Hematopoietic multipotent progenitor cell (in vitro differentiated cells): ENCODE results near the gene ANKRD23. TPM values are rescaled to one million over a fixed set of nuclear protein-coding genes. Genes with fewer than 3 reads are reported as not detected.
"Not testable (repeated sequence)": the region's sequence is repeated elsewhere in the genome, so short reads cannot be mapped to it uniquely, and the experiment has no call there.

Experiments
- DNase-seq, 3 donors: peaks; one replicate each; pipeline ENCODE4 v3.0.0-alpha.2; 2011 to 2015; ENCODE audit warnings: low read depth in 2 of 3, low spot score in 2 of 3
- total RNA-seq: library from RNA; depleted of rRNA; stranded (reverse); fragments of >200 nt; gene quantifications from one replicate; pipeline ENCODE4 v1.2.3, GENCODE V29; 2012

Gene ANKRD23
- 6.2 TPM for total RNA-seq

DNA sequence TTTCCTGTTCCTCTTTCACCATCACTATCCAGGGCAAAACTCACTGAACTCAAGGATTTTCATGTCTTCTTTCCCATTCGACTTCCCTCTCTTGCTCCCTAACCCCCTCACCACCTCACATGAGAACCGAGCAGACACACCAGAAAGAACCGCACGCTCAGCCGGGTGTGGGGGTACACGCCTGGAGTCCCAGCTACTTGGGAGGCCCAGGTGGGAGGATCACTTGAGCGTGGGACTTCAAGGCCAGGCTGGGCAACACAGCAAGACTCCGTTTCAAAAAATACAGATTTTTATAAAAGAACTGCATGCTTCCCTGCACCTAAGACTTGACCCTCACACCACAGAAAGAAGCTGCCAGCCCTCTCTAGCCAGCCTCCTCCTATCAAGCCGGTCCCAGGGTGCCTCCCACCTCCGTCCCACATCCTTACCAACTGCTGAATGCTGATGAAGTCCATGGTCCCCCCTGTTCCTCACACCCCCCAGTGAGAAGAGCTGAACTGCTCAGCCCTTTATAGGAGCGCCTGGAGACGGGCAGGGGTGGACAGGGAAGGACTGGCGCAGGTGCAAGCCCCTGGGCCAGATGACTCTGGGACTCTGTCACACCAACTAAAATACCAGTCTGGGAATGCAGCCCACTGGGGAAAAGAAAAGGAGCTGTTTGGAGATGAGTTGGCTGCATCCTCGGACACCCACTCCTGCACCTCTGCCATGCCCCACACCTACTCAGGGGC is at the start of gene ANKRD23:
TSS of gene ANKRD23 (minus strand) at position 484 of the 731 bp plus-strand sequence. CDS start at position 455, 29 bp downstream.
- no peak for DNase-seq

DNA sequence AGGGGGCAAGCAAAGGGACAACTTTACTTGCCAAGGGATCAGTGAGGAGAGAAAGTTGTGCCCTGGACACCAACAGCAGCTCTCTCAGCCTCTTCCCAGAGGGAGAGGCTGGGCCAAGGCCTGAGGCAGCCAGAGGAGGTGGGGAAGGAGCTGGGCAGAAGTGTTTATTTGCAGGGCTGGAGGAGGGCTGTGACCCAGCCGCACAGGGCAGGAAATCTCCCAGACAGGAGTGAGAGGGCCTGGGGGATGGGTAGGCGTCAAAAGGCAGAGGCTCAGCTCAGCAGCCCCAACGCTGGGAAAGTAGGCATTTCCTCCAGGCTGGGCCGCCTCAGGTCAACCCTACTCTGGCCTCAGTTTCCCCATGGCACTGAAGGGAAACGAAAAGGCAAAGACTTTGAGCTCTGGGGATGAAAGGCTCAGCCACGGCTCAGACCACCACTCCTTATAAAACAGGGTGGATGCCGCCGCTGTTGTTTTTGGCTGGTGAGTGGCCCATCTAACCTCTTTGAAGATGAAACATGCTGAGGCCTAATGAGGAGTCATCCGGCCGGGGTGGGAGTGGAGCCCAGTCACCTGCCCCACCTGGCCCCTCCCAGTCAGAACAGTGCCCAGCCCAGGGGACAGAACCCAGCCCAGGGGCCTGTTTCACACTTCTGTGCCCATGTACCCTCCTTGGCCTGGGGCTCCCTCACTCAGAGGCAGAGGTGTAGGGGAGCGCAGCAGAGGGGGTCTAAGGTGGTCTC is 47.9 kb upstream of the ANKRD23 start:
- no peak for DNase-seq

DNA sequence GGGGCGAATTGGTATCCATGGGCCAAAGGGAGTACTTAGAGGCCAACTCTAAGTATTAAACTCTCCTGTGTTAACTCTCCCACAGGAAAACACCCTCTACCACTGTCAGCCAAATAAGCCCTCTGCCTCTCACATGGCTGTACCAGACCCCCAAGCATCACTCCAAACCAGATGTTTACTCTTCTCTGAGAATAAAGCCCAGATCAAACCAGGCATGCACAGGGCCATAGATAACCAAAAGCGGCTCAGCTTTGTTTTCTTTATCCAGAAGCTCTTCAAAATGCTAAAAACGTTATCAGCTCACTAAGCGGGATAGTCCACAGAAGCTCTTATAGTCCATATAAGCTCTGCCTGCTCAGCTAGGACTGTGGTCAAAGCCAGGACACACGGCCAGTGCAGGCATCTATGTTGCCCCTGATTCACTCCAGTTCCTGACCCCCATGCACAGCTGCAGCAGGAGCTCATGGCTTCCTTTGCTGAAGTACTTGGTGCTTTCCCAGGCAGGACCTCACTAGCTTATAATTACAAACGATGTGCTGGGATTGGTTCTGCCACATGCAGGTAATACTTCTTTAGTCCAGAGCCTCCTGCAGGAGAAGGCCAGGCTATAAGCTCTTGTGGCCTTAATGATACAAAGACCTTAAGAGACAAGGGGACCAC is 47.0 kb upstream of the ANKRD23 start:
- no peak for DNase-seq

DNA sequence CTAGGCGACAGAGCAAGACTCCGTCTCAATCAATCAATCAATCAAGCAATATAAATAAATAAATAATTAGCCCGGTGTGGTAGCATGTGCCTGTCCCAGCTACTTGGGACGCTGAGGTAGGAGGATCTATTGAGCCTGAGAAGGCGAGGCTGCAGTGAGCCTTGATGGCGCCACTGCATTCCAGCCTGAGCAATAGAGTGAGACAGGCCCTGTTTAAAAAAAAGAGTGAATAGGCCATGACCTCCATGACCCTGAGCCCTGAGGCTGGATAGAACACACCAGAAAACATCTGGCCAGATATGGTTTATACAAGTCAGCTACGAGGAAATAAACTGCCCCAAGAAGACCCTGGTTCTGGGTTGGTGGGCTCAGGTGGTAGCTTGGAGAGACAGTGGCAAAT is 46.4 kb upstream of the ANKRD23 start:
- DNase-seq = no peak

DNA sequence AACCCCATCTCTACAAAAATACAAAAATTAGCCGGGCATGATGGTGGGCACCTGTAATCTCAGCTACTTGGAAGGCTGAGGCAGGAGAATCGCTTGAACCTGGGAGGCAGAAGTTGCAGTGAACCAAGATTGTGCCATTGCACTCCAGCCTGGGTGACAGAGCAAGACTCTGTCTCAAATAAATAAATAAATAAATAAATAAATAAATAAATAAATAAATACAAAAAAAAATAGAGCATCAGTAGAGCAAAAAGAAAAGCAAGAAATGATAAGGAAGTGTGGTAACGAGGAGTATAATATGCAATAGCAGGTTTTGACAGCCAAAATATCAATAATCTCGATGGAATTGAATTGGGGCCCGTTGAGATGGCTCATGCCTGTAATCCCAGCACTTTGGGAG is 45.7 kb upstream of the ANKRD23 start:
- not testable (repeated sequence) for DNase-seq

DNA sequence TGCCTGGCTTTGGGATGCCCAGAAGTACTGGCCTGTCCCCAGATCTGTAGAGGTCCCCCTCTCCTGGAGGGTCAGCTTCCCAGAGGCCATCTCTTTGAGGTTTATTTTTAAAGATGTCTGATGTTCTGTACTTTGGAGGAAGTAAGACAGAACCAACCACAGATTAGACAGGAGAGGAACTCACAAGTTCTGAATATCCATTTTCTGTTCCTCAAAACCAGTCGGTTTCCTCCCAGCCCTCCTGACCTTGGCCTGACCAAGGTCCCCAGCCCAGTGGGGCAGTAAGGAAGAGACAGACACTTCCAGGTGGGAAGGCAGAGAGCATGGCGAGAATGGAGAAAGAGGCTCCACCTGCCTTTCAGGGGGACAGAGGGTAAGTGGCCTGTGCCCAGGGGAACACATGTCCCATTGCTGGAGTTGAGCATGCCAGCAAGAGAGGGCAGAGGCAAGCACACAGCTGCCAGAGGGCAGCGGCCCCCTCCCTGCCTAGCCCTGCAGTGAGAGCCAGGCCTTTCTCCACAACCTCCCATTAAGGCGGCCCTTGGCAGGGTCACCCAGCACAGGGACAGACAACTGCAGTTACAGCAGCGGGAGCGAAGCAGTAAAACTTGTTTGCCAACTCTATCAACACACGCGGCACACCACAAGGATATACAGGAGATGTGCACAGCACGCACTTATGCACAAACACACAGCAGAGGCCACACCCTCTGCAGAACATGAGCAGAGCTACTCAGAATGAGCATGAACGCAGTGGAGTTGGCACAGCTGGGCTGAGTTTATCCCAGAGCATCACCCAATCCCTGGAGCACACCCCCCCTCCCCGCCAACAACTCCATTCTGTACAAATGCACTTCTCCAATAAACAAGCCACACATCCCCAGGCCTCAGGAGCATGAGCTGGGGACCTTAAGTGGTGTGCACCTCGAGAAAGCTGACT is 44.5 kb upstream of the ANKRD23 start:
- no peak for DNase-seq

DNA sequence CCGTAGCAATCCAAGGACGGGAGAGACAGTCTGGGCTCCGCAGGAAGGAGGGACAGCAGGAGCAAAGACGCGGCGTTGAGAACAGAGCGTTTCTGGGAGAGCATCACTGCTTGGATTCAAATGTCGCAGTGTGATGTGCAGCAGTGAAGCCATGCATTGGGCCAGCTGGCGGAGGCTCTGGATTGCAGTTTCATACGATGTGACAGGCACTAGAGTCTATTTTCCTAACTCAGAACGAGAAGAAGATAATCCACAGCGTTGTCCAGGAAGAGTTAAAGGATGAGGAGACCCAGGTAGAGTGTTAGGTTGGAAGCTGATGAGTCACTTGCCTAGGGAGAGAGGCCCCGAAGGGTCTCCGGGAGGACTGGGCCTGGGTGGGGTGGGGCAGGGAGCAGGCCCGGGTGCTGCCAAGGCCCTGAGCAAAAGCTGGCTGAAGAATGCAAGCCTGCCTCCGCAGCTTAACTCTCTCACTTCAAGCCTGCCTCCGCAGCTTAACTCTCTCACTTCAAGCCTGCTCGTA is 43.7 kb upstream of the ANKRD23 start:
- no peak for DNase-seq

DNA sequence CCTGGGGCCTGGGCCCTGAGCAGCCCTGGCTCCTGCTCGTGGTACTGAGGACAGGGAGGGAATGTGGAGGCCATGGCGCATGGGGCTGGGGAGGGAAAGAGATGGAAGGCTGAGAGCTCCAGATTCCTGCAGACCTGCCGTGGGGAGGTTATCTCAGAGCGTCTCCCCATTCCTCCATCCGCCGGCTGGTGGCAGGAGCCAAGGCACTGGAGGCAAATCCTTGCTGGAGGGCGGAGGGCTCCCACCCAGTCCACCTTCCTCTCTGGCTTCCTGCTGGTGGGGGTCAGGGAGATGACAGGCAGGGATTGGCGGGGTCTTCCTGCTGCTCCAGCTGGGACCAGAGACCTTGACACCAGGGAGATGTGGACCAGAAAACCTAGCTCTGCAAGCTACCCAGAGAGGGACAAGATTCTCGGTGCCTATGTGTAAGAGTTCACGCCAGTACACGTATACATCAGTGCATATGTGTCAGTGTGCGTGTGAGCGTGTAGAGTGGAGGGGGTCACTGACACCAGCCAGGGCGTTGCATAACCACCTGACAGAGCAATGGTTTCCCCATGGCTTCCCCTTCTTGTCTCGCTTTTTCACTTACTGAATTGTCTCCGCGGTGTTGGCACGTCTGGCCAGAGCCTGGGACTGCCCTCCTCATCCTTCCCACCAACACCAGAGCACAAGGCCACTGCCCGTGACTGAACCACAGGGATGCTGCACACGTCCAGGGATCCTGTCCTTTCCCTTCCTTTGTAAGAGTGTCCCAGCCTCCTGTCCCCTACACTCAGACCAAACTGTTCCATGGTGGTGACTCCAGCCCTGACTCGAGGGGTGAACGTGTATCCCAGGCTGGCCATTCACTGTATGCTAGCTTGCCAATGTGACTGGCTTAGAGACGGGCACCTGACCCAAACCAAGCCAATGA is 41.9 kb upstream of the ANKRD23 start:
- no peak for DNase-seq

DNA sequence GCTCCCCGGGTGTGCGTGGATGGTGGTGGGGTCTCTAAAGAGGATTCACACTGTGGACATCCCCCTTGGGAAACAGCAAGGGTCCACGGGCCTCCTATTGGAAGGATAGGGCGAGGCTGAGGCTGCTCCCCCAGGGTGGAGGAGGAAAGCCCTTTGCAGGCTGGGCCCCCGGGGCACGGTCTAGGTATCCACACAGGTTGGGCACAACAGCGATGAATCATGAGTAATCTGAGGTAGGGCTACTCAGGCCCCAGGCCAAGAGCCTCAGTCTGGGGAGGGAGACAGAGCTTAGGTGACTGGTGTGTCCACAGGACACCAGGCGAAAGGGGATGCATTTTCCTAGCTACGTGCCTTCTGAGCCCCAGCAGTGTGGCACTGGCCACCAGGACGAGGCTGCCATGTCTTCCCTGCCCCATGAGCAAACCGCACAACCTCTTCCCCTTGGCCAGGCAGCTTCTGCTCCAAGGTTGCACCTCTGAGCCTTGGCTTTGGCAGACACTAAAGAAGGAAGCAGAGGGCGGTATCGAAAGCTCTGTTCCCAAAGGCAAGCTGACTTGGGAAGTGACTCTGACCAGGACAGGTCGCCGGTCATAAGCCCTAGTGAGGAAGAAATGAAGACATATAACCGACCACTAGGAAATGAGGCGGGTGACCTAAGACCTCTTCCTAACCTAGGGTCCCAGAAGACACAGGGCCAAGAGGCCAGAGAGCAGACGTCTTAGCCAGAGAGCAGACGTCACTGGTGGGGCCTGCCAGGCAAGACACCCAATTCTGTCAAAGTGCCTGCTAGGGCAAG is 40.7 kb upstream of the ANKRD23 start:
- no peak for DNase-seq

DNA sequence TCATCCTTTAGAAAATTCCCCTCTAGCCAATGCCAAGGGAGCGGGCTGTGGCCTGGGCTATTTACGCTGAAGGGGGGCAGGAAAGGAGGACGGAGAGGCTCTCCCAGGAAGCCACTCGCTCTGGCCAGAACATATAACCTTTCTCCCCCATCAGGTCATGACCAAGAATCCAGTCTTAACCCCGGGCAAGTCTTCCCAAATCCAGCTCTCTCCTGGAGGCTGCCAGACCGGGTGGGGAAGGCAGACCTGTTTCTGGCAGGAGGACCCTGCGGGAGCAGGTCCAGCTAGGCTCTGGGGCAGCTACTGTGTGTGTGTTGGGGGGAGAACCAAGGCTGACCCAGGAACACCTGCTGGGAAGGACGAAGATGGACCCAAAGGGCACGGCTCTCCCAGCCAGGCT is 39.5 kb upstream of the ANKRD23 start:
- no peak for DNase-seq

DNA sequence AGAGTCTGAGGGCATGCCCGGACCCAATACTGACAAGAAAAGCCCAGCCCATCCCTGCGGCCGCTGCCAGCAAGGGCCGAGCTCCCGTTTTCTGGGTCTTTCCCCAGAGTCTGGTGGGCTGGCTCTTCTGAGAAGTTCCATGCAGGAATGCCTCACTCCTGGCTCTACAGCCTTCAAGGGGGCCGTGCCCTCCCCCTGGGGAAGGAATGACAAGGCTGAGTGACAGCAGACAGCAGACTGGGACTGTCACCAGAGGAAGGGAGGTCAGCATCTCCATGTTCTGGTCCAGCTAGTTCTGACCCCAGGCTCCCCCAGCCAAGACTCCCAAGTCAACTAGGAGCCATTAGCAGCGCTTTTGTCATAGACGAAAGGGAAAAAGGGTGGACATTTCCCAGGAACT is 39.1 kb upstream of the ANKRD23 start:
- DNase-seq = no peak

DNA sequence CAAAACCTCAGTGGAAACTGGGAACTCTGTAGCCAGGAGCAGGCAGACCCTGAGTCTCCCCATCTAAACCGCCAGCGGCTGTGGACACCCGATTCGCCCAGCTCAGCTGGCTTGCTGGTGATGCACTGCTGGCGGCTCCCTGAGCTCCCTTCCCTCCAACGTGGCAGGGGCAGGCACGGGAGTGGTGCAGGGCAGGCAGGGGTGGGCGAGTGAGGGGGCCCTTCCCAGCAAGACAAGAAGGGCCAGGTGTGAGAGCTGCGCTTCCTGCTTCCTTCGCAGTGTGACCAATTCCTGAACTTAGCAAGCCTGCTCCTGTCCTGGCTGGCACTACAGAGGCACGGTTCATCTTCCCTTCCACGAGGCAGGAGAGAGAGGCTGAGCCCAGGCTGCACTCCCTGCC is 38.4 kb upstream of the ANKRD23 start:
- no peak for DNase-seq

DNA sequence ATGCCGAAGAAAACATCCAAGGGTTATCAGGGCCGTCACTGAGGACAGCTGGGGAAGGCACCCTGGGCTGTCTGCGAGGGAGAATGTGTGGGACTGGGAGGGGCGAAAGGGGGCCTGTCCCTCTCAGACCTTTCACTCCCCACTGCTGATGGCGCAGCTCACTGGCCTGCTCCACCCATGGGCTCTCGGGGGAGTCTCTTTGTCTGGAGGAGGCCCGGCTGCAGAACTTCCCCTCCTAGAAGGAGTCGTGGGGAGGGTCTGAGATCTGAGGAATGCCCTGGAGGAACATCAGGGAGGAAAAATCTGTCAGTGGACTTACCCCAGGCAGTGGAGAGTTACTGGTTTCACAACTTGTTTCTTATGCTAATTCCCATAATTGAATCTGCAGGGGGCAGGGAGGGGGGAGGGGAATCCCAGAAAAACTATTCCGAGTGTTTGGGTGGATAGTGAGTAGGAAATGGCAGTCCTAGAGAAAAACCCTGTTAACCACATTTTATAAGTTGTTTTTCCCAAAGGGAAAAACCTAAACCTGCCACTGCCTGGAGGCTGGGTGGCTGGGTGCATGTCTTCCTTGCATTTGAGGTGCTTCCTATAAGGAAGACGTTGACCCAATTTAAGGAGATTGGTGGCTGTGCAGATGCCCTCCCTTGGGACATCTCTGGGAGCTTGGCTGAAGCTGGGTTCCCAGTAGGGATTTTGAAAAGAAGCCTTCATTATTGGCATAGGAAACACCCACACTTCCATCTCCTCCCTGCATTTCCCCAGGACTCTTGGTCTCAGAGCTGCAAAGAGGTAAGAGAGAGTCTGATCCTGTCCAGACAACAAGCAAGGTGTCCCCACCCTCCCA is 37.8 kb upstream of the ANKRD23 start:
- DNase-seq = no peak

DNA sequence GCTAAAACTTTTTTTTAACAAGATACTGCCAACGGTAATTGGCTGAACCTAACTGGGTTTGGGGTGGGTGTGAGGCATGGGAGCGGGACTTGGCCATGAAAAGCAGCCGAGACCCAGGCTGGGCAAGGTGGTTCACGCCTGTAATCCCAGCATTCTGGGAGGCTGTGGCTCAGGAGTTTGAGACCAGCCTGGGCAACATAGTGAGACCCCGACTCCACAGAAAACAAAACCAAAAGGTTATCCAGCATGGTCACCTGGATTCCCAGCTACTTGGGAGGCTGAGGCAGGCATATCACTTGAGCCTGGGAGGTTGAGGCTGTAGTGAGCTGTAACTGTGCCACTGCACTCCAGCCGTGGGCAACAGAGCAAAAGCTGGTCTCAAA is 37.1 kb upstream of the ANKRD23 start:
- no peak for DNase-seq

DNA sequence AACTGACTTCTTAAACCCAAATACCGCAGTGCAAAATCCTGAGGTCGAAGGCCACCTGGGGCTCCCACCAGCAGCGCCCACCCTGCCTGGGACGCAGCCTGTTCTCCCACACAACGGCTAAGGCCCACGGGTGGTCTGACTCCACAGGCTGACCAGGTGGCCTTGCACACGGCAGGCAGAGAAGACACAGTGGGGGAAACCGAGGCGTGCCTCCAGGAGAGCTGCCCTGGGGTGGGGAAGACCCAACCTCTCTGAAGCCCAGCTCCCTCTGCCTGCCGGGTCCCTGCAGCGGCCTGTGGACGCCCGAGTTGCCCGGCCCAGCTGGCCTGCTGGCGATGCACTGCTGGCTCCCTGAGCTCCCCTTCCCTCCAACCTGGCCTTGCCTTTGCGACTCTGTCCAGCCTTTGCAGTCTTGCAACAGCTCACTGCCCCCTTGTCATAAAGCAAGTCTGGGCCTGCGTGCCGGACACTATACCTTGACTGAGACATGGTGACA is 35.8 kb upstream of the ANKRD23 start:
- DNase-seq = no peak

DNA sequence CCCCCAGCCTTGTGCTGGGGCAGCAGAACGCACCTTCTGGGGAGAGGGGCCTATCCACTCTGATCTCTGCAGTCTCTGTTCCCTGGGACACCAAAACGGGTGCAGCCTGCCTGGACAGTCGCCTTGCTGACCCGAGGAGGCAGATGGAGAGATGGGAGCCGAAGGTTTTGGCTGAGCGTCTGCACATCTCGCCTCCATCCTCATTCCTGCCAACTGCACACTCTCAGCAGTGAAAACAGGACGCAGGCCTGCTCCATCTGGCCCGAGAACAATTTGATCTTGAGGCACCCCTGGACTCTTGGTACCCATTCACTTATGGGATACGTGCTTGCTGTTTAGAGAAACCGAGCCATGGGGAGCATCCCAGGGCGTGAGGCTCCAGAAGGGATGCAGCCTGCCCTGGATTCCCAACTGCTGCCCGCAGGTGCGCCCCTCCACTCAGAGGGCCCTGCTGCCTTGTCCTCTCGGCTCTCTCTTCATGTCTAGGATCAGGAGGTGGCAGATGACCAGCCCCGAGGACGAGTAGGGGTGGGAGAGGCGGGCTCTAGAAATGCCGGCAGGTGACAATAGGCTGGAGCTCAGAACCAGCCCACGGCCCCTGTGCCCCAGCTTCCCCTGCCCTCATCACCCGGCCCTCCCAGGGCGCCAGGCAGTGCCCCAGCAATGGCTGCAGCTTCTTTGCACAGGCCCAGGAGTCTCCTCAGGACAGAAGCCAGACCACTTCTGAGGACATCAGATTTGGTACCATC is 35.1 kb upstream of the ANKRD23 start:
- no peak for DNase-seq

DNA sequence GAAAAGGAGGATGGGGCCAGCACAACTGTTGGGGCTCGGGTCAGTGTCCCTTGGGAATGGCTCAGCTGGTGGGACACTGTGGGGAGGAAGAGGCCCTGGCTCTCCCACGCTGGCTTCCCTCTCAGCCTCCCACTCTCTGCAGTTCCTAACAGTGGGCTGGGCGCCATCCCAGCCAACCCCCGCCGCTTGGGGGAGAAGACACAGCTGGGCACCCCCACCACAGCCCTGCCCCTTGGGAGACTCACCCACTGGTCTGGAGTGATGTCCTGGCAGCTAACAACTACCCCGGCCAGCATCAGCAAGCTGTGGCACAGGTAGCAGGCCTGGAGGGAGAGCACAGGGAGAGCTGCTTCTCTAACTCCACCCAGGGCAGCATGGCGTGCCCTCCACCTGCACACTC is 34.4 kb upstream of the ANKRD23 start:
- no peak for DNase-seq
